GM23338 (cell line): ENCODE results near the gene CORO7. TPM values are rescaled to one million over a fixed set of nuclear protein-coding genes. Genes with fewer than 3 reads are reported as not detected.

Experiments
- ATAC-seq: fragments of 200-7000 bp; cut with Tn5 transposase; 3 replicates; pipeline ENCODE4 v1.9.1; 2020
- DNase-seq: peaks from one replicate; pipeline ENCODE4 v3.0.0-alpha.2; 2015; ENCODE audit warnings: low spot score
- H2AFZ ChIP-seq: fragments of 200-600 bp; sonication (generic); 2 replicates; pipeline ENCODE4 v1.8.0; 2016; ENCODE audit warnings: antibody characterized with exemption, mild to moderate bottlenecking, moderate library complexity
- H3F3A ChIP-seq: fragments of 200-600 bp; sonication (generic); replicated peaks from 2 replicates; pipeline ENCODE4 v1.8.0; 2017; ENCODE audit warnings: antibody characterized with exemption, mixed run types, low read depth
- H3K27ac ChIP-seq: fragments of 200-600 bp; sonication (generic); 2 replicates; pipeline ENCODE4 v1.6.1; 2016; ENCODE audit warnings: low read depth
- H3K27me3 ChIP-seq: fragments of 200-600 bp; sonication (generic); 2 replicates; pipeline ENCODE4 v1.8.0; 2016; ENCODE audit warnings: mild to moderate bottlenecking, mixed run types, moderate library complexity; ENCODE audit not compliant: insufficient read depth
- H3K36me3 ChIP-seq: fragments of 200-600 bp; sonication (generic); 2 replicates; pipeline ENCODE4 v1.8.0; 2016; ENCODE audit warnings: mild to moderate bottlenecking; ENCODE audit not compliant: insufficient read depth
- H3K4me1 ChIP-seq: fragments of 200-600 bp; sonication (generic); 2 replicates; pipeline ENCODE4 v1.8.0; 2016; ENCODE audit warnings: mild to moderate bottlenecking, moderate library complexity; ENCODE audit not compliant: insufficient read depth
- H3K4me2 ChIP-seq: fragments of 200-600 bp; sonication (generic); 2 replicates; pipeline ENCODE4 v1.7.1; 2017; ENCODE audit warnings: mixed run types
- H3K4me3 ChIP-seq: fragments of 200-600 bp; sonication (generic); 2 replicates; pipeline ENCODE4 v1.6.1; 2016; ENCODE audit warnings: mixed run types
- H3K79me2 ChIP-seq: fragments of 200-600 bp; sonication (generic); replicated peaks from 2 replicates; pipeline ENCODE4 v1.8.0; 2017; ENCODE audit warnings: mild to moderate bottlenecking; ENCODE audit not compliant: insufficient read depth
- H3K9me2 ChIP-seq: fragments of 200-600 bp; sonication (generic); 2 replicates; pipeline ENCODE4 v1.8.0; 2017; ENCODE audit not compliant: insufficient read depth
- H4K20me1 ChIP-seq: fragments of 200-600 bp; sonication (generic); replicated peaks from 2 replicates; pipeline ENCODE4 v1.8.0; 2017; ENCODE audit warnings: mild to moderate bottlenecking; ENCODE audit not compliant: insufficient read depth
- H3K27ac Mint-ChIP-seq: 2 replicates; pipeline ENCODE4 v1.8.0; 2020; ENCODE audit warnings: inconsistent platforms, mild to moderate bottlenecking, moderate library complexity, mixed read lengths
- H3K27me3 Mint-ChIP-seq: 3 replicates; pipeline ENCODE4 v1.8.0; 2022; ENCODE audit warnings: low read depth, mild to moderate bottlenecking, moderate library complexity, mixed read lengths, inconsistent platforms; ENCODE audit not compliant: insufficient read depth, poor library complexity
- H3K36me3 Mint-ChIP-seq: 3 replicates; pipeline ENCODE4 v1.8.0; 2021; ENCODE audit warnings: low read depth, mild to moderate bottlenecking, inconsistent platforms, moderate library complexity, mixed read lengths
- H3K4me1 Mint-ChIP-seq: 3 replicates; pipeline ENCODE4 v1.8.0; 2020; ENCODE audit warnings: mild to moderate bottlenecking, inconsistent platforms, mixed read lengths
- H3K4me3 Mint-ChIP-seq: 3 replicates; pipeline ENCODE4 v1.8.0; 2021; ENCODE audit warnings: moderate library complexity, mild to moderate bottlenecking, inconsistent platforms, mixed read lengths
- H3K9me3 Mint-ChIP-seq: 3 replicates; pipeline ENCODE4 v1.8.0; 2020; ENCODE audit warnings: moderate library complexity, mild to moderate bottlenecking, inconsistent platforms, mixed read lengths
- CTCF ChIP-seq, 2 experiments: fragments of 200-600 bp in 1 of 2; sonication (generic) in 1 of 2; conservative IDR thresholded peaks; 2 replicates each; pipeline versions ENCODE4 v1.5.1 to v1.6.1; 2016 to 2017; ENCODE audit warnings: antibody characterized with exemption in 2 of 2, low read depth in 2 of 2, mild to moderate bottlenecking in 2 of 2, moderate library complexity in 1 of 2
- EZH2 ChIP-seq: fragments of 200-600 bp; sonication (generic); IDR thresholded peaks from one replicate; pipeline ENCODE4 v1.8.0; 2017; ENCODE audit warnings: antibody characterized with exemption, mild to moderate bottlenecking, low read depth; ENCODE audit not compliant: unreplicated experiment
- ZNF462 ChIP-seq: fragments of 250-450 bp; sonication (Bioruptor Pico); IDR thresholded peaks from 2 replicates; pipeline ENCODE4 v1.5.0; 2020; ENCODE audit warnings: mild to moderate bottlenecking, moderate library complexity
- polyA plus RNA-seq: library from polyadenylated mRNA; unstranded; fragments of >200 nt; fragmentation: Nextera tagmentation; extraction: Ambion mirVana; gene quantifications from 2 replicates; pipeline ENCODE4 v1.2.1, GENCODE V29; 2016
- total RNA-seq: library from RNA; depleted of rRNA; stranded (reverse); fragments of >200 nt; shearing (Covaris generic); gene quantifications from 2 replicates; pipeline ENCODE4 v1.2.3, GENCODE V29; 2014

CORO7 gene
- total and polyA plus RNA-seq, 2 experiments from 2014 or later: 14.2 to 46.4 TPM

GRCh38 chr16:4390266-4391260 is 25.8 kb downstream of the CORO7 start (continued):
- no peak for TF ChIP-seq ZNF462 (CRISPR knock-in tag)

- H3F3A ChIP-seq: peaks cover 34% of the 10 kb centered on the region
- H3K4me2 ChIP-seq: peak overlapping the region; percentile 48
- peak overlapping the region; percentile 78 for H3K27ac ChIP-seq
- H3K4me3 Mint-ChIP-seq: no peak overlapping the region; the same call in 2 of the 3 replicates
- DNase-seq: peak; percentile 25
- ATAC-seq: no peak
- H3K79me2 ChIP-seq: no peaks in the 10 kb centered on the region
- H3K27ac Mint-ChIP-seq: peak overlapping the region; percentile 78
- H3K4me1 Mint-ChIP-seq: peaks cover 43% of the 10 kb centered on the region
- TF ChIP-seq EZH2 (no peak), CTCF (conservative IDR thresholded peaks at IDR 0.05; ENCODE audit: low read depth in 2 of 2) (0 out of 4 replicates have a peak, but pooled peaks of 1 of the 2 experiments have one; percentile 1)
- no peaks in the 10 kb centered on the region for H4K20me1 ChIP-seq
- H3K4me1 ChIP-seq: peaks cover 43% of the 10 kb centered on the region
- no peaks in the 10 kb centered on the region for H3K9me2 ChIP-seq
- H3K4me3 ChIP-seq: no peak overlapping the region
- H3K36me3 Mint-ChIP-seq: no peaks in the 10 kb centered on the region; the same call in 2 of the 3 replicates
- H3K27me3 Mint-ChIP-seq: peaks cover 19% of the 10 kb centered on the region
- no peaks in the 10 kb centered on the region for H3K9me3 Mint-ChIP-seq
- no peak overlapping the region for H2AFZ ChIP-seq
- H3K27me3 ChIP-seq: no peaks in the 10 kb centered on the region
- H3K36me3 ChIP-seq: no peaks in the 10 kb centered on the region
These were observed 27.1 kb downstream of the CORO7 start for GRCh38 chr16:4389051-4389955.
